Activated naive CD8-positive, alpha-beta T cell treated with anti-CD3 and anti-CD28 coated beads, Interleukin-2, amount 10 ng/mL, durations not matched to agents 7 days and 5 days (primary cell): ENCODE data around the gene AK5. TPM values are rescaled to one million over a fixed set of nuclear protein-coding genes. Genes with fewer than 3 reads are reported as not detected.

Experiments
- ATAC-seq: fragments of 150-1000 bp; cut with Tn5 transposase; one replicate; pipeline ENCODE4 v1.10.0; 2021; ENCODE audit warnings: low read depth, moderate library complexity
- POLR2A ChIA-PET: fragments of 350-600 bp; sonication (Branson Sonifier 250); formaldehyde crosslinking; loops from one replicate; lab custom pipeline; 2021; ENCODE audit warnings: antibody characterized with exemption; lab: Charles Lee
- DNase-seq: peaks from one replicate; pipeline ENCODE4 v3.0.0; 2021
- H3K27ac Mint-ChIP-seq: one replicate; pipeline ENCODE4 v1.8.0; 2022; ENCODE audit warnings: mild to moderate bottlenecking, mixed read lengths
- H3K27me3 Mint-ChIP-seq: one replicate; pipeline ENCODE4 v1.8.0; 2022; ENCODE audit warnings: mild to moderate bottlenecking, moderate library complexity, mixed read lengths
- H3K36me3 Mint-ChIP-seq: one replicate; pipeline ENCODE4 v1.8.0; 2021; ENCODE audit warnings: mild to moderate bottlenecking, mixed read lengths
- H3K4me1 Mint-ChIP-seq: one replicate; pipeline ENCODE4 v1.8.0; 2021; ENCODE audit warnings: mixed read lengths
- H3K4me3 Mint-ChIP-seq: one replicate; pipeline ENCODE4 v1.8.0; 2022; ENCODE audit warnings: mild to moderate bottlenecking, moderate library complexity, mixed read lengths
- H3K9me3 Mint-ChIP-seq: one replicate; pipeline ENCODE4 v1.8.0; 2021; ENCODE audit warnings: mixed read lengths
- total RNA-seq, 2 experiments: library from RNA; stranded (reverse); gene quantifications; one replicate each; pipeline ENCODE4 v1.2.3, GENCODE V29; 2021

AK5 gene
- total RNA-seq, 2 experiments from 2014 or later, result 4.7 to 7.8 TPM

- peaks cover 2% of the 10 kb centered on the region for H3K36me3 Mint-ChIP-seq
- H3K27ac Mint-ChIP-seq, result no peak overlapping the region
- H3K27me3 Mint-ChIP-seq, result no peaks in the 10 kb centered on the region
- DNase-seq (no peak), ATAC-seq (no peak)
- H3K9me3 Mint-ChIP-seq, result peaks cover 1% of the 10 kb centered on the region
- peaks cover 2% of the 10 kb centered on the region for H3K4me1 Mint-ChIP-seq
- POLR2A ChIA-PET, result no interaction called here
- H3K4me3 Mint-ChIP-seq, result no peak overlapping the region
Measured at GRCh38 chr1:77532641-77533040, 250.8 kb downstream of the AK5 start.

GRCh38 chr1:77533660-77534305, 252.0 kb downstream of the AK5 start:
- H3K4me1 Mint-ChIP-seq, result peaks cover 2% of the 10 kb centered on the region

GRCh38 chr1:77534456-77534855, 252.6 kb downstream of the AK5 start:
- Mint-ChIP-seq H3K36me3 (peaks cover 2% of the 10 kb centered on the region), H3K27ac (no peak overlapping the region)
- ATAC-seq, result no peak

More at GRCh38 chr1:77533660-77534305, 252.0 kb downstream of the AK5 start:
- POLR2A ChIA-PET, result no interaction called here
- peaks cover 1% of the 10 kb centered on the region for H3K9me3 Mint-ChIP-seq
- DNase-seq (peak; percentile 48), ATAC-seq (no peak)
- no peaks in the 10 kb centered on the region for H3K27me3 Mint-ChIP-seq
- no peak overlapping the region for H3K4me3 Mint-ChIP-seq
- H3K36me3 Mint-ChIP-seq, result peaks cover 2% of the 10 kb centered on the region
- H3K27ac Mint-ChIP-seq, result peak overlapping the region; percentile 15

DNA sequence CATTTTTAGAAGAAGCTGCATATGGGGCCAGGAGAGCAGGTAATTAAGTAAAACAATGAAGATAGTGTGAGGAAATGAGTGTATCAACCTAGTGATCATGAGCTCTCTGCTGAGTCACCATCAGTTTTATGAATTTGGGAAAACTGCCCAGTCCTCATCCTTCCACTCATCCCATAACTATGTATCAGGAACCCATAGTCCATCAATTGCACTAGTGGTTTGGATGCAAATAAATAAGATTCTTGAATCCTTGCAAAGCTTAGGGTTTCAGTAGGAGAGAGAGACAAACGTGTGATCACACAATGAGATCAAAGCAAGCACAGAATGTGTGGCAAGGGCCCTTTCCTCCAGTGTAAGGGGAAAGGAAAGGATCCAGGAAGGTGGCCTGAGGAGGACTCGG, 255.0 kb downstream of the AK5 start:
- no peak for DNase-seq
- no peak overlapping the region for H3K27ac Mint-ChIP-seq
- no peak overlapping the region for H3K4me3 Mint-ChIP-seq
- no peaks in the 10 kb centered on the region for H3K27me3 Mint-ChIP-seq
- H3K36me3 Mint-ChIP-seq, result peaks cover 2% of the 10 kb centered on the region
- POLR2A ChIA-PET, result no interaction called here
- peaks cover 1% of the 10 kb centered on the region for H3K9me3 Mint-ChIP-seq
- peaks cover 7% of the 10 kb centered on the region for H3K4me1 Mint-ChIP-seq
- no peak for ATAC-seq

More at GRCh38 chr1:77534456-77534855, 252.6 kb downstream of the AK5 start:
- H3K4me3 Mint-ChIP-seq, result no peak overlapping the region
- POLR2A ChIA-PET, result no interaction called here
- no peak for DNase-seq
- no peaks in the 10 kb centered on the region for H3K27me3 Mint-ChIP-seq
- H3K9me3 Mint-ChIP-seq, result peaks cover 1% of the 10 kb centered on the region
- H3K4me1 Mint-ChIP-seq, result peaks cover 2% of the 10 kb centered on the region

GRCh38 chr1:77538956-77539518, 257.2 kb downstream of the AK5 start:
- H3K9me3 Mint-ChIP-seq, result no peaks in the 10 kb centered on the region
- H3K27ac Mint-ChIP-seq, result no peak overlapping the region
- DNase-seq, result no peak
- no peak for ATAC-seq
- POLR2A ChIA-PET, result interaction anchor here (0.6 kb wide), 1 partner anchor 281 kb away, joined by 5 read pairs; no protein-coding TSS in a partner anchor
- peaks cover 5% of the 10 kb centered on the region for H3K4me1 Mint-ChIP-seq
- H3K4me3 Mint-ChIP-seq, result no peak overlapping the region
- no peaks in the 10 kb centered on the region for H3K27me3 Mint-ChIP-seq
- no peaks in the 10 kb centered on the region for H3K36me3 Mint-ChIP-seq

DNA sequence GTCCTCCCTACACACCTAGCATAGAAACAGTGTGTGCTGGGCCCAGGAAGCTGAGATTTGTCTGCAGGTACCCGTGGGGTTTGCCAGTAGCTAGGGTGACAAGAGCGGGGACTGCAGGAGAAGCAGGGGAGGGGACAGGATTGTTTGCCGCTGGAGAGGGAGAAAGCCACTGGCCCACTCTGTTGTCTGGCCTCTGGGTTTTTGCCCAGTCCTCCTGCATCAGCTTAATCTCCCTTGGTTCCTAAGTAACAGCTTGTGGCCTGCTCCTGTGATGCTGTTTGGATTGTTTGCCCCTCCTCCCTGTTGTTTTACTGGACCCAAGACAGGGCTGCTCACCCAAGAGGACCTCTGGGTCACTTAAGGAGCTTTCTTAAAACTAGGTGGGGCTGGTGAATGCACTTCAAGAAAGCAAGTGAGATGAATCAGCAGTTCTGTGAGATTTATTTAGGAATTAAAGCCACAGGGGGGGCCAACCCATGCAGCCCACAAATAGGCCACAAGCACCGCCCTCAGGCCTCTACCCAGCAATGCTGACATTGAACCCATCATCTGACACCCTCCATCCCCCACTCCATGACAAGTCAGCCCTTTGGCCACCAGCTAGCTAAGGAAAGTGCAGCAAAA, 257.8 kb downstream of the AK5 start:
- H3K27ac Mint-ChIP-seq, result no peak overlapping the region
- H3K36me3 Mint-ChIP-seq, result no peaks in the 10 kb centered on the region
- no peak overlapping the region for H3K4me3 Mint-ChIP-seq
- ATAC-seq, result no peak
- no peaks in the 10 kb centered on the region for H3K27me3 Mint-ChIP-seq
- DNase-seq, result no peak
- H3K4me1 Mint-ChIP-seq, result peaks cover 5% of the 10 kb centered on the region
- H3K9me3 Mint-ChIP-seq, result no peaks in the 10 kb centered on the region
- POLR2A ChIA-PET, result interaction anchor here (0.6 kb wide), 1 partner anchor 280 kb away, joined by 5 read pairs; no protein-coding TSS in a partner anchor

GRCh38 chr1:77540501-77541161, 258.8 kb downstream of the AK5 start:
- Mint-ChIP-seq H3K4me3 (no peak overlapping the region), H3K27me3 (no peaks in the 10 kb centered on the region), H3K36me3 (no peaks in the 10 kb centered on the region), H3K4me1 (peaks cover 5% of the 10 kb centered on the region), H3K9me3 (no peaks in the 10 kb centered on the region), H3K27ac (no peak overlapping the region)
- POLR2A ChIA-PET, result no interaction called here
- DNase-seq, result no peak
- ATAC-seq, result no peak

DNA sequence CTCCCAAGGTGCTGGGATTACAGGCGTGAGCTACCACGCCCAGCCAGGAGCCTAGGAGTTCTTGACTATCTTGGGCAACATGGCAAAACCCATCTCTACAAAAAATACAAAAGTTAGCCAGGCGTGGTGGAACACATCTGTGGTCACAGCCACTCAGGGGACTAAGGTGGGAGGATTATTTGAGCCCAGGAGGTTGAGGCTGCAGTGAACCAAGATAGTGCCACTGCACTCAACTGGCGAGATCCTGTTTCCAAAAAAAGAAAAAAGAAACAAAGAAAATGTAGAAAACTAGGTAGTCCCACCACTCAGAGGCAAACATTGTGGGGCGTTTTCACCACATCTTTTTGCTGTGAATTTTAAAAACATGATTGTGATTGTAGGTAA, 259.3 kb downstream of the AK5 start:
- DNase-seq (no peak), ATAC-seq (no peak)
- no peak overlapping the region for H3K4me3 Mint-ChIP-seq
- POLR2A ChIA-PET, result no interaction called here
- H3K27me3 Mint-ChIP-seq, result no peaks in the 10 kb centered on the region
- H3K27ac Mint-ChIP-seq, result no peak overlapping the region
- H3K4me1 Mint-ChIP-seq, result peaks cover 5% of the 10 kb centered on the region
- H3K9me3 Mint-ChIP-seq, result no peaks in the 10 kb centered on the region
- no peaks in the 10 kb centered on the region for H3K36me3 Mint-ChIP-seq

- ATAC-seq (no peak), DNase-seq (no peak)
- Mint-ChIP-seq H3K9me3 (no peaks in the 10 kb centered on the region), H3K4me1 (peaks cover 5% of the 10 kb centered on the region), H3K4me3 (no peak overlapping the region), H3K27ac (no peak overlapping the region), H3K36me3 (no peaks in the 10 kb centered on the region), H3K27me3 (no peaks in the 10 kb centered on the region)
- POLR2A ChIA-PET, result no interaction called here
Measured at GRCh38 chr1:77542813-77543420, 261.1 kb downstream of the AK5 start.

- Mint-ChIP-seq H3K27ac (no peak overlapping the region), H3K36me3 (no peaks in the 10 kb centered on the region), H3K9me3 (no peaks in the 10 kb centered on the region), H3K27me3 (no peaks in the 10 kb centered on the region), H3K4me1 (peaks cover 5% of the 10 kb centered on the region), H3K4me3 (no peak overlapping the region)
- no peak for DNase-seq
- POLR2A ChIA-PET, result no interaction called here
- no peak for ATAC-seq
Measured at GRCh38 chr1:77543822-77544448, 262.1 kb downstream of the AK5 start.

DNA sequence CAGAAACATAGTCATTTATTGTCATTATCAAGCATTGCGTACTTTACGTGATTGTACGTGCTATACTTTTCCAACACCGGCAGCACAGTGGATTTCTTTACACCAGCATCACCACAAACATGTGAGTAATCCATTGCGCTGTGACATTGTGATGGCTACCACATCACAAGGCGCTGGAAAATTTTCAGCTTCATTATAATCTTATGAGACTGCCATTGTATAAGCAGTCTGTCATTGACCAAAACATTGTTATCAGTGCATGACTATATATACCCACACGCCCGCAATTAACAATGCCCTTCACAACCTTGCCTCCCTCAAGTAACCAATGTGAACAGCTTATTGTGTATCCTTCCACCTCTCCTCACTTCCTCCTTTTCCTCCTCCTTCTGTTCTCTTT, 263.0 kb downstream of the AK5 start:
- no peak for ATAC-seq
- peaks cover 3% of the 10 kb centered on the region for H3K4me1 Mint-ChIP-seq
- H3K4me3 Mint-ChIP-seq, result no peak overlapping the region
- H3K9me3 Mint-ChIP-seq, result no peaks in the 10 kb centered on the region
- POLR2A ChIA-PET, result no interaction called here
- no peaks in the 10 kb centered on the region for H3K27me3 Mint-ChIP-seq
- no peak overlapping the region for H3K27ac Mint-ChIP-seq
- no peaks in the 10 kb centered on the region for H3K36me3 Mint-ChIP-seq
- no peak for DNase-seq

GRCh38 chr1:77545970-77546369, 264.2 kb downstream of the AK5 start:
- DNase-seq (no peak), ATAC-seq (no peak)
- Mint-ChIP-seq H3K27ac (no peak overlapping the region), H3K27me3 (no peaks in the 10 kb centered on the region), H3K9me3 (no peaks in the 10 kb centered on the region), H3K36me3 (no peaks in the 10 kb centered on the region), H3K4me3 (no peak overlapping the region), H3K4me1 (no peaks in the 10 kb centered on the region)
- POLR2A ChIA-PET, result no interaction called here

DNA sequence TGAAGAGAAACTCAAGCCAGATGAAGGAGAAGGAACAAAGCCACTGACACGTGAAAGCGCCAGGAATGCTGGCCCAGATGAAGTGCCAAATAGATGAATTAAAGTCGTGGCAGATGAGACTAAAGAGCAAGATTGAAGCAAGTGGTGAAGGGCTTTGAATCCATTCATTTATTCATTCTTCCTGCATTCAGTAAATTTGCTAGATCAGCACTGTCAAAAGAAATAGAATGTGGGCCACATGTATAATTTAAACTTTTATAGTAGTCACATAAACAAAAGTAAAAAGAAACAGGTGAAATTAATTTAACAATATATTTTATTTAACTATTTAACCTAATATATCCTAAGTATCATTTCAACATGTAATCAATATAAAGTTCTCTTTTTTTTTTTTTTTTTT, 265.1 kb downstream of the AK5 start:
- Mint-ChIP-seq H3K27ac (no peak overlapping the region), H3K9me3 (no peaks in the 10 kb centered on the region), H3K27me3 (no peaks in the 10 kb centered on the region), H3K4me1 (no peaks in the 10 kb centered on the region), H3K4me3 (no peak overlapping the region), H3K36me3 (no peaks in the 10 kb centered on the region)
- POLR2A ChIA-PET, result no interaction called here
- ATAC-seq (no peak), DNase-seq (no peak)
